HepG2 (cell line): ENCODE results near the gene TEKT5. TPM values are rescaled to one million over a fixed set of nuclear protein-coding genes. Genes with fewer than 3 reads are reported as not detected.

Experiments used
- ATF3 ChIP-seq: sonication (generic); formaldehyde crosslinking; IDR thresholded peaks from 2 replicates; pipeline ENCODE4 v1.4.0; 2020; ENCODE audit warnings: missing genetic modification reagents
- CHD4 ChIP-seq: fragments of 200-600 bp; sonication (generic); IDR thresholded peaks from 2 replicates; pipeline ENCODE4 v1.7.0; 2017; ENCODE audit warnings: mild to moderate bottlenecking, low read length, borderline replicate concordance
- ETV5 ChIP-seq: IDR thresholded peaks from 2 replicates; pipeline ENCODE4 v1.6.1; 2018; ENCODE audit warnings: missing biosample characterization, missing genetic modification reagents, inconsistent platforms, borderline replicate concordance
- FOSL1 ChIP-seq: sonication (generic); formaldehyde crosslinking; IDR thresholded peaks from 2 replicates; pipeline ENCODE4 v1.9.0; 2021; ENCODE audit warnings: missing genetic modification reagents, borderline replicate concordance
- FOSL2 ChIP-seq: sonication (generic); formaldehyde crosslinking; IDR thresholded peaks from 2 replicates; pipeline ENCODE4 v1.4.0; 2020; ENCODE audit warnings: missing genetic modification reagents
- FOXP4 ChIP-seq: sonication (generic); formaldehyde crosslinking; IDR thresholded peaks from 2 replicates; pipeline ENCODE4 v1.4.0; 2020; ENCODE audit warnings: missing genetic modification reagents
- HMG20A ChIP-seq: IDR thresholded peaks from 2 replicates; pipeline ENCODE4 v1.6.1; 2016; ENCODE audit warnings: borderline replicate concordance
- JDP2 ChIP-seq: sonication (generic); formaldehyde crosslinking; IDR thresholded peaks from 2 replicates; pipeline ENCODE4 v1.8.1; 2022; ENCODE audit warnings: missing genetic modification reagents, borderline replicate concordance
- NFE2L1 ChIP-seq: sonication (generic); formaldehyde crosslinking; IDR thresholded peaks from 2 replicates; pipeline ENCODE4 v1.4.0; 2020; ENCODE audit warnings: missing genetic modification reagents, mild to moderate bottlenecking, borderline replicate concordance
- PBX3 ChIP-seq: sonication (generic); formaldehyde crosslinking; IDR thresholded peaks from 2 replicates; pipeline ENCODE4 v1.8.1; 2023; ENCODE audit warnings: missing genetic modification reagents, inconsistent platforms, borderline replicate concordance
- PHF20 ChIP-seq: sonication (generic); formaldehyde crosslinking; IDR thresholded peaks from 2 replicates; pipeline ENCODE4 v1.5.0; 2020; ENCODE audit warnings: mild to moderate bottlenecking, missing genetic modification reagents
- SIX4 ChIP-seq: sonication (generic); formaldehyde crosslinking; IDR thresholded peaks from 2 replicates; pipeline ENCODE4 v1.4.0; 2020; ENCODE audit warnings: missing genetic modification reagents
- ZNF331 ChIP-seq: sonication (generic); formaldehyde crosslinking; IDR thresholded peaks from 2 replicates; pipeline ENCODE4 v1.4.0; 2020; ENCODE audit warnings: missing genetic modification reagents
- ZNF383 ChIP-seq: sonication (generic); formaldehyde crosslinking; IDR thresholded peaks from 2 replicates; pipeline ENCODE4 v1.4.0; 2020; ENCODE audit warnings: missing genetic modification reagents, mild to moderate bottlenecking, borderline replicate concordance
- ZNF557 ChIP-seq: sonication (generic); formaldehyde crosslinking; IDR thresholded peaks from 2 replicates; pipeline ENCODE4 v1.4.0; 2020; ENCODE audit warnings: missing genetic modification reagents
- ZNF670 ChIP-seq: sonication (generic); formaldehyde crosslinking; IDR thresholded peaks from 2 replicates; pipeline ENCODE4 v1.8.0; 2022; ENCODE audit warnings: mild to moderate bottlenecking, missing genetic modification reagents, borderline replicate concordance
- polyA plus RNA-seq, 8 experiments: library from polyadenylated mRNA; depleted of rRNA in 3 of 8; stranded (reverse) in 7 of 8; unstranded in 1 of 8; fragments of >200 nt; fragmentation: Illumina TruSeq in 4 of 8; extraction: Trizol in 4 of 8; gene quantifications; 2 replicates each; pipeline versions ENCODE4 v1.2.1 to v1.2.3, GENCODE V29; 2011 to 2016; ENCODE audit warnings: low read depth in 4 of 8, missing spikeins in 1 of 8, mixed read lengths in 1 of 8; ENCODE audit not compliant: insufficient read depth in 1 of 8
- total RNA-seq, 5 experiments: library from RNA; depleted of rRNA; stranded (reverse); fragments of >200 nt; fragmentation: Illumina TruSeq; extraction: Trizol; gene quantifications; 2 replicates each; pipeline ENCODE4 v1.2.3, GENCODE V29; 2016; ENCODE audit warnings: low read depth in 1 of 5
- TF ChIP-seq, protein P1 (sequence below): sonication (generic); formaldehyde crosslinking; IDR thresholded peaks from 2 replicates; pipeline ENCODE4 v1.5.1; 2020; ENCODE audit warnings: missing genetic modification reagents, mild to moderate bottlenecking, borderline replicate concordance
- TF ChIP-seq, protein P2 (sequence below): sonication (generic); formaldehyde crosslinking; IDR thresholded peaks from 2 replicates; pipeline ENCODE4 v1.5.0; 2020; ENCODE audit warnings: missing genetic modification reagents
- TF ChIP-seq, protein P3 (sequence below): sonication (generic); formaldehyde crosslinking; IDR thresholded peaks from 2 replicates; pipeline ENCODE4 v1.5.1; 2020; ENCODE audit warnings: mild to moderate bottlenecking, missing genetic modification reagents

The TEKT5 gene
- total and polyA plus RNA-seq, 2 of the 13 experiments (the other 11 are each of a cell fraction or from before 2014, with no cell fraction given) = 0.16 TPM; not detected in 1

- TF ChIP-seq ETV5 (CRISPR knock-in tag) (no peak), ZNF670 (CRISPR knock-in tag) (no peak), FOSL1 (CRISPR knock-in tag) (no peak), NFE2L1 (CRISPR knock-in tag) (no peak), PBX3 (CRISPR knock-in tag) (no peak), JDP2 (CRISPR knock-in tag) (no peak), ATF3 (CRISPR knock-in tag) (no peak), SIX4 (CRISPR knock-in tag) (no peak), FOXP4 (no peak; the same call in 1 of the 2 replicates), CHD4 (peak; percentile 21; the same call in 1 of the 2 replicates), FOSL2 (CRISPR knock-in tag) (no peak), HMG20A (CRISPR knock-in tag) (peak; percentile 60), PHF20 (CRISPR knock-in tag) (no peak), ZNF383 (CRISPR knock-in tag) (no peak), ZNF331 (CRISPR knock-in tag) (0 out of 2 replicates have a peak, but pooled peaks have one; percentile 16), ZNF557 (CRISPR knock-in tag) (no peak)
- TF ChIP-seq, protein P1, sequence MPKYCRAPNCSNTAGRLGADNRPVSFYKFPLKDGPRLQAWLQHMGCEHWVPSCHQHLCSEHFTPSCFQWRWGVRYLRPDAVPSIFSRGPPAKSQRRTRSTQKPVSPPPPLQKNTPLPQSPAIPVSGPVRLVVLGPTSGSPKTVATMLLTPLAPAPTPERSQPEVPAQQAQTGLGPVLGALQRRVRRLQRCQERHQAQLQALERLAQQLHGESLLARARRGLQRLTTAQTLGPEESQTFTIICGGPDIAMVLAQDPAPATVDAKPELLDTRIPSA = no peak
- TF ChIP-seq, protein P2, sequence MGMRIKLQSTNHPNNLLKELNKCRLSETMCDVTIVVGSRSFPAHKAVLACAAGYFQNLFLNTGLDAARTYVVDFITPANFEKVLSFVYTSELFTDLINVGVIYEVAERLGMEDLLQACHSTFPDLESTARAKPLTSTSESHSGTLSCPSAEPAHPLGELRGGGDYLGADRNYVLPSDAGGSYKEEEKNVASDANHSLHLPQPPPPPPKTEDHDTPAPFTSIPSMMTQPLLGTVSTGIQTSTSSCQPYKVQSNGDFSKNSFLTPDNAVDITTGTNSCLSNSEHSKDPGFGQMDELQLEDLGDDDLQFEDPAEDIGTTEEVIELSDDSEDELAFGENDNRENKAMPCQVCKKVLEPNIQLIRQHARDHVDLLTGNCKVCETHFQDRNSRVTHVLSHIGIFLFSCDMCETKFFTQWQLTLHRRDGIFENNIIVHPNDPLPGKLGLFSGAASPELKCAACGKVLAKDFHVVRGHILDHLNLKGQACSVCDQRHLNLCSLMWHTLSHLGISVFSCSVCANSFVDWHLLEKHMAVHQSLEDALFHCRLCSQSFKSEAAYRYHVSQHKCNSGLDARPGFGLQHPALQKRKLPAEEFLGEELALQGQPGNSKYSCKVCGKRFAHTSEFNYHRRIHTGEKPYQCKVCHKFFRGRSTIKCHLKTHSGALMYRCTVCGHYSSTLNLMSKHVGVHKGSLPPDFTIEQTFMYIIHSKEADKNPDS = no peak
- TF ChIP-seq, protein P3, sequence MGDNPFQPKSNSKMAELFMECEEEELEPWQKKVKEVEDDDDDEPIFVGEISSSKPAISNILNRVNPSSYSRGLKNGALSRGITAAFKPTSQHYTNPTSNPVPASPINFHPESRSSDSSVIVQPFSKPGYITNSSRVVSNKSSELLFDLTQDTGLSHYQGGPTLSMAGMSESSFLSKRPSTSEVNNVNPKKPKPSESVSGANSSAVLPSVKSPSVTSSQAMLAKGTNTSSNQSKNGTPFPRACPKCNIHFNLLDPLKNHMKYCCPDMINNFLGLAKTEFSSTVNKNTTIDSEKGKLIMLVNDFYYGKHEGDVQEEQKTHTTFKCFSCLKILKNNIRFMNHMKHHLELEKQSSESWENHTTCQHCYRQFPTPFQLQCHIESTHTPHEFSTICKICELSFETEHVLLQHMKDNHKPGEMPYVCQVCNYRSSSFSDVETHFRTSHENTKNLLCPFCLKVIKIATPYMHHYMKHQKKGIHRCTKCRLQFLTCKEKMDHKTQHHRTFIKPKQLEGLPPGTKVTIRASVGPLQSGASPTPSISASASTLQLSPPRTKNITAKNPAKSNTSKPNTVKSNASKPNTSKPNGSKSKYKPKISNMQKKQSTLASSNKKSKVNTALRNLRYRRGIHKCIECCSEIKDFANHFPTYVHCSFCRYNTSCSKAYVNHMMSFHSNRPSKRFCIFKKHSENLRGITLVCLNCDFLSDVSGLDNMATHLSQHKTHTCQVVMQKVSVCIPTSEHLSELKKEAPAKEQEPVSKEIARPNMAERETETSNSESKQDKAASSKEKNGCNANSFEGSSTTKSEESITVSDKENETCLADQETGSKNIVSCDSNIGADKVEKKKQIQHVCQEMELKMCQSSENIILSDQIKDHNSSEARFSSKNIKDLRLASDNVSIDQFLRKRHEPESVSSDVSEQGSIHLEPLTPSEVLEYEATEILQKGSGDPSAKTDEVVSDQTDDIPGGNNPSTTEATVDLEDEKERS (CRISPR knock-in tag) = no peak
These were observed 48.0 kb downstream of the TEKT5 start (continued) for GRCh38 chr16:10646581-10647263.
